ENCODE results near the gene ANTXR2.

The ANTXR2 gene

DNA sequence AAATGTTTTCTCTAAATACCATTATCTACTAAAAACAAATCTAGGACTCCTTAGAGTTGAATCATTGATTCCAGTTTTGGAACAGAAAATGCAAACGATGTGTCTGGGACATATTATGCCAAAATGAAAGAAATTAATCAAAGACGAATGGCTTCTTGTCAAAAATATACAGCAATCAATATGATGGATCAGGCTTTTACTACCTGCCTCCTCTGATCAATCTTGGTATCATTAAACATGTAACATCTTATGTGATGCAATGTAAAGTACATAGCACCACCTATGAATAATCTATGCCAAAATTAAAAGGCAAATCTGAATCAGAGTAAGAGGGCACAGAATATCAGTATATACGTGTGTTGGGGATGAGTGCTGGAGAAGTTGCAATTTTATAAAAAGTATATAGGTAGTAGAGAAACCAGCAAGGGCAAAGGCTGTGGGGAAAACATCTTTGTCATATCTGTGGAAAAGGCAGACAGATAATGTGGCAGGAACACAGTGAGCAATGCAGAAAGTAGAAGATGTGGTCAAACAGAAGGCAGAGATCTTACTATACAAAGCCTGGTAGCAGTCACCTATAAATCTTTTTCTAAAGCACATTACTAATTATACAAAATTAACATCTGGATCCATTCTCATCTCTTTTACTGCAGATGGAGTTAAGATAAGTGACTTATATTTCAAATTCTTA, 152.7 kb downstream of the ANTXR2 start:
- H3K4me3 ChIP-seq (ENCODE audit: control insufficient read depth, low read depth, low read length), result no peak overlapping the region
- DNase-seq (ENCODE audit: low read depth), result no peak
- TF ChIP-seq, protein P1, sequence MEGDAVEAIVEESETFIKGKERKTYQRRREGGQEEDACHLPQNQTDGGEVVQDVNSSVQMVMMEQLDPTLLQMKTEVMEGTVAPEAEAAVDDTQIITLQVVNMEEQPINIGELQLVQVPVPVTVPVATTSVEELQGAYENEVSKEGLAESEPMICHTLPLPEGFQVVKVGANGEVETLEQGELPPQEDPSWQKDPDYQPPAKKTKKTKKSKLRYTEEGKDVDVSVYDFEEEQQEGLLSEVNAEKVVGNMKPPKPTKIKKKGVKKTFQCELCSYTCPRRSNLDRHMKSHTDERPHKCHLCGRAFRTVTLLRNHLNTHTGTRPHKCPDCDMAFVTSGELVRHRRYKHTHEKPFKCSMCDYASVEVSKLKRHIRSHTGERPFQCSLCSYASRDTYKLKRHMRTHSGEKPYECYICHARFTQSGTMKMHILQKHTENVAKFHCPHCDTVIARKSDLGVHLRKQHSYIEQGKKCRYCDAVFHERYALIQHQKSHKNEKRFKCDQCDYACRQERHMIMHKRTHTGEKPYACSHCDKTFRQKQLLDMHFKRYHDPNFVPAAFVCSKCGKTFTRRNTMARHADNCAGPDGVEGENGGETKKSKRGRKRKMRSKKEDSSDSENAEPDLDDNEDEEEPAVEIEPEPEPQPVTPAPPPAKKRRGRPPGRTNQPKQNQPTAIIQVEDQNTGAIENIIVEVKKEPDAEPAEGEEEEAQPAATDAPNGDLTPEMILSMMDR (conservative IDR thresholded peaks at IDR 0.05; ENCODE audit: control insufficient read depth, insufficient read depth, low read depth, low read length), result no peak

DNA sequence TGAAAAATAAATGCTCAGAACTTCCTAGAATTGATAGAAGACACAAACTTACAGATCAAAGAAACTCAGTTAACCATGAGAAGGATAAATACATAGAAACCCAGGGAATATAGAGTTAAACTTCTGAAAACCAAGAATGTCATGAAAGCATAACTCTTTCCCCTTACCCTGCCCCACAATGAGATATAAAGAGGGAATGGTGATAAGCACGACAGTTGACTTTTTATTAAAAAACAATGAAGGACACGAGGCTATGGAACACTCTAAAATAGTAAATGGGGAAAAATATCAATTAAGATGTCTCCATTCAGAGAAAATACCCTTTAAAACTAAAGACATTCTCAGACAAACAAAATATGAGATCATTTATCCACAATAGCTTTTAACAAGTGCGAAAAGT, 154.7 kb downstream of the ANTXR2 start:
- TF ChIP-seq, protein P1 (conservative IDR thresholded peaks at IDR 0.05; ENCODE audit: control insufficient read depth, insufficient read depth, low read depth, low read length), result no peak
- DNase-seq (ENCODE audit: low read depth), result no peak
- H3K4me3 ChIP-seq (ENCODE audit: control insufficient read depth, low read depth, low read length), result no peak overlapping the region

DNA sequence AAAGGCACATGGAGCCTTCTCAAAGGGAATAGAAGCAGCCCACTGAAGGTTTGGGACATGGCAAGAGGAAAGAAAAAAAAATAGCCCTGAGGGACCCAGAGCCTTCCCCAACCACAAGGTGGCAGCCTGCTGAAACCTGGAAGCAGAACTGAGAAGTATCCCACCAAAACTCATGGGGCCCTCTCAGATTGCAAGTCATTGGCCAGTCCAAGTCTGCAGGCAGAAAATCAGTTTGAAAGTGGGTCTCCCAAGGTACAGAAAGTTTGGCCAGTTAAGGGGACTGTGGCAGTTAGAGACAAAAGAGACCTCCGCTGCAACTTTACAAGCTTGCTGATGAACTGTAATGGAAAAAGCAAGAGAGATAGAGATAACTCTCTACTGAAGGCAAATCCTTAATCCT, 155.8 kb downstream of the ANTXR2 start:
- peak; percentile 62 for DNase-seq (ENCODE audit: low read depth)
- TF ChIP-seq, protein P1 (conservative IDR thresholded peaks at IDR 0.05; ENCODE audit: control insufficient read depth, insufficient read depth, low read depth, low read length), result peak; percentile 82

DNA sequence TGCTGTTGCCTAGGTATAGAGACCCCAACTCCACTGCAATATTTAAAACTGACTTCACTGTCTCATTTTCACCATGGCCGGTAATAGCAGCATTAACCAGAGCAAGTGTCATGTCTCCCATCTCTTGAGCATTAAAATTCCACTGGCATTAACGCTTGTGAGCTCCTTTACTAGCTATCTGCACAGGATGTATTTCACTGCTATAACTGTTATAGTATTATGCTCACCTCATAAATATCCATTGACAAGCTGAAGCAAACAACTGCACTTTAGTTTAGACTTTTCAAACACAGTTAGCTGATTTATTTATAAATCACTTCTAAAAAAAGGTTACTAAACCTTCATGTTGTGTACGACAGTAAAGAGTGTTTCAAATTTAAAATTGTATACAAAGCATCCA, 157.8 kb downstream of the ANTXR2 start:
- TF ChIP-seq, protein P1 (conservative IDR thresholded peaks at IDR 0.05; ENCODE audit: control insufficient read depth, insufficient read depth, low read depth, low read length), result no peak
- no peak for DNase-seq (ENCODE audit: low read depth)
- no peak overlapping the region for H3K4me3 ChIP-seq (ENCODE audit: control insufficient read depth, low read depth, low read length)

More for the DNA sequence above, 155.8 kb downstream of the ANTXR2 start:
- H3K4me3 ChIP-seq (ENCODE audit: control insufficient read depth, low read depth, low read length), result no peak overlapping the region

DNA sequence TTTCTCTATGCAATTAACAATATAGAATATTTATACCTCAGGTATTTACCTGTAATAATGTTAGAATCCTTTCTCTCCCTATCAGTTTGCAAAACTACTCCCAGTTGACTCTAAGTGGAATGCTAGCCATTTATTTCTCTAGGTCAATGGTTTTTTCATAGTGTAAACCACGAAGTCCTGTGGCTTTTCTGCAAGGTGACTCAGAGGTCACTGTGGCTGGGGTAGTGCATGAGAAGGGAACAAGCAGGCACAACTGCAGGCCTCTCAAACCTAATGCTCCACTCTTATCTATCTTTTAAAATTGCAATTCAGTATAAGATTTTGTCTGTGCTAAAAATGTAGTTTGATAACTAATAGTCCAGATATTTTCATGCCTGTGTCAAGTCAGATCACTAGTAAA, 159.4 kb downstream of the ANTXR2 start:
- H3K4me3 ChIP-seq (ENCODE audit: control insufficient read depth, low read depth, low read length), result no peak overlapping the region
- DNase-seq (ENCODE audit: low read depth), result peak; percentile 59
- TF ChIP-seq, protein P1 (conservative IDR thresholded peaks at IDR 0.05; ENCODE audit: control insufficient read depth, insufficient read depth, low read depth, low read length), result no peak

DNA sequence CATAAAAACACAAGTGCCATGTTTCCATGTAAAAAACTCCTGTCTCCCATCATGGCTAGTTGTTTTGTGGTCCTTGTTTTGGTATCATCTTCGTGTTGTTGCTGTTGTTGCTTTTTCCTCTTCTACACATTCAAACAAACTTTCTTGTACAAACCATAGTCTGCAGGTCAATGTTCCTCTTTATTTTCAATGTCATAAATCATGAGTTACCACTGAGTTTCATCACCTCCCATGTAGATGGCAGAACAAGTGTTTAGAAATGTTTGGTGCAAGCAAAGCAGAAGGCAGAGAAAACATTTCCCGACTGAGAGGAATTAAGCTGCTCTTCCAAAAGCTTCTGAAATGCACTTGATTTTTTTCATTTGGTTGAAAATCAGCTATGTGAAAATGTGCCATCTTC, 166.0 kb downstream of the ANTXR2 start:
- TF ChIP-seq, protein P1 (conservative IDR thresholded peaks at IDR 0.05; ENCODE audit: control insufficient read depth, insufficient read depth, low read depth, low read length), result no peak
- DNase-seq (ENCODE audit: low read depth), result no peak
- H3K4me3 ChIP-seq (ENCODE audit: control insufficient read depth, low read depth, low read length), result no peak overlapping the region

Data from fibroblast of mammary gland (primary cell).